Stimulated activated naive CD8-positive, alpha-beta T cell treated with anti-CD3 and anti-CD28 coated beads, Interleukin-15, Interleukin-2, amounts not matched to agents 100 ng/mL and 50 ng/mL, for 24 hours (primary cell): ENCODE data around the gene RRBP1.

ENCODE experiments used
- H3K27ac Mint-ChIP-seq: one replicate; pipeline ENCODE4 v1.8.0; 2021; ENCODE audit warnings: mild to moderate bottlenecking, mixed read lengths
- H3K27me3 Mint-ChIP-seq: one replicate; pipeline ENCODE4 v1.8.0; 2021; ENCODE audit warnings: mixed read lengths
- H3K36me3 Mint-ChIP-seq: one replicate; pipeline ENCODE4 v1.8.0; 2021; ENCODE audit warnings: low read depth, mixed read lengths
- H3K4me1 Mint-ChIP-seq: one replicate; pipeline ENCODE4 v1.8.0; 2021; ENCODE audit warnings: low read depth, mixed read lengths
- H3K4me3 Mint-ChIP-seq: one replicate; pipeline ENCODE4 v1.8.0; 2021; ENCODE audit warnings: mild to moderate bottlenecking, mixed read lengths
- H3K9me3 Mint-ChIP-seq: one replicate; pipeline ENCODE4 v1.8.0; 2021; ENCODE audit warnings: mixed read lengths

RRBP1 gene

GRCh38 chr20:17624551-17625245 lies 57.3 kb downstream of the RRBP1 start:
- Mint-ChIP-seq H3K4me3 (no peak overlapping the region), H3K27ac (no peak overlapping the region), H3K4me1 (no peaks in the 10 kb centered on the region), H3K9me3 (no peaks in the 10 kb centered on the region), H3K27me3 (no peaks in the 10 kb centered on the region), H3K36me3 (peaks cover 9% of the 10 kb centered on the region)

GRCh38 chr20:17624070-17624469 lies 58.0 kb downstream of the RRBP1 start:
- H3K4me3 Mint-ChIP-seq, result no peak overlapping the region
- no peaks in the 10 kb centered on the region for H3K27me3 Mint-ChIP-seq
- no peaks in the 10 kb centered on the region for H3K4me1 Mint-ChIP-seq
- no peaks in the 10 kb centered on the region for H3K9me3 Mint-ChIP-seq
- no peak overlapping the region for H3K27ac Mint-ChIP-seq
- H3K36me3 Mint-ChIP-seq, result peaks cover 12% of the 10 kb centered on the region

GRCh38 chr20:17622851-17623508 lies 59.1 kb downstream of the RRBP1 start:
- no peaks in the 10 kb centered on the region for H3K27me3 Mint-ChIP-seq
- H3K36me3 Mint-ChIP-seq, result peaks cover 15% of the 10 kb centered on the region
- no peak overlapping the region for H3K4me3 Mint-ChIP-seq
- no peaks in the 10 kb centered on the region for H3K9me3 Mint-ChIP-seq
- H3K4me1 Mint-ChIP-seq, result no peaks in the 10 kb centered on the region
- H3K27ac Mint-ChIP-seq, result no peak overlapping the region

GRCh38 chr20:17622086-17622850 lies 59.8 kb downstream of the RRBP1 start:
- Mint-ChIP-seq H3K27me3 (no peaks in the 10 kb centered on the region), H3K36me3 (peaks cover 15% of the 10 kb centered on the region), H3K27ac (no peak overlapping the region), H3K4me1 (no peaks in the 10 kb centered on the region), H3K4me3 (no peak overlapping the region), H3K9me3 (no peaks in the 10 kb centered on the region)

GRCh38 chr20:17621229-17621968 lies 60.6 kb downstream of the RRBP1 start:
- Mint-ChIP-seq H3K27ac (no peak overlapping the region), H3K36me3 (peaks cover 11% of the 10 kb centered on the region), H3K27me3 (no peaks in the 10 kb centered on the region)

GRCh38 chr20:17620371-17621228 lies 61.4 kb downstream of the RRBP1 start:
- no peaks in the 10 kb centered on the region for H3K4me1 Mint-ChIP-seq
- H3K36me3 Mint-ChIP-seq, result peaks cover 11% of the 10 kb centered on the region
- H3K27me3 Mint-ChIP-seq, result no peaks in the 10 kb centered on the region
- no peak overlapping the region for H3K4me3 Mint-ChIP-seq
- H3K9me3 Mint-ChIP-seq, result no peaks in the 10 kb centered on the region
- H3K27ac Mint-ChIP-seq, result no peak overlapping the region

More at GRCh38 chr20:17621229-17621968, 60.6 kb downstream of the RRBP1 start:
- no peaks in the 10 kb centered on the region for H3K9me3 Mint-ChIP-seq
- H3K4me3 Mint-ChIP-seq, result no peak overlapping the region
- no peaks in the 10 kb centered on the region for H3K4me1 Mint-ChIP-seq

GRCh38 chr20:17619351-17620093 lies 62.5 kb downstream of the RRBP1 start:
- Mint-ChIP-seq H3K9me3 (no peaks in the 10 kb centered on the region), H3K4me1 (no peaks in the 10 kb centered on the region), H3K27me3 (no peaks in the 10 kb centered on the region), H3K36me3 (peaks cover 15% of the 10 kb centered on the region), H3K4me3 (no peak overlapping the region), H3K27ac (no peak overlapping the region)

- H3K36me3 Mint-ChIP-seq, result peaks cover 15% of the 10 kb centered on the region
- H3K4me3 Mint-ChIP-seq, result no peak overlapping the region
- H3K9me3 Mint-ChIP-seq, result no peaks in the 10 kb centered on the region
- no peak overlapping the region for H3K27ac Mint-ChIP-seq
- H3K4me1 Mint-ChIP-seq, result peaks cover 3% of the 10 kb centered on the region
- no peaks in the 10 kb centered on the region for H3K27me3 Mint-ChIP-seq
Observed at GRCh38 chr20:17618673-17619013, 63.4 kb downstream of the RRBP1 start.

- Mint-ChIP-seq H3K27me3 (no peaks in the 10 kb centered on the region), H3K4me1 (peaks cover 3% of the 10 kb centered on the region), H3K9me3 (no peaks in the 10 kb centered on the region), H3K27ac (no peak overlapping the region), H3K36me3 (peaks cover 15% of the 10 kb centered on the region), H3K4me3 (no peak overlapping the region)
Observed at GRCh38 chr20:17617868-17618672, 64.0 kb downstream of the RRBP1 start.

GRCh38 chr20:17617212-17617867 lies 64.7 kb downstream of the RRBP1 start:
- Mint-ChIP-seq H3K27me3 (no peaks in the 10 kb centered on the region), H3K4me1 (peaks cover 9% of the 10 kb centered on the region), H3K4me3 (no peak overlapping the region), H3K9me3 (no peaks in the 10 kb centered on the region), H3K27ac (no peak overlapping the region), H3K36me3 (peaks cover 15% of the 10 kb centered on the region)

GRCh38 chr20:17616480-17617211 lies 65.4 kb downstream of the RRBP1 start:
- H3K4me3 Mint-ChIP-seq, result no peak overlapping the region
- no peaks in the 10 kb centered on the region for H3K27me3 Mint-ChIP-seq
- peaks cover 16% of the 10 kb centered on the region for H3K4me1 Mint-ChIP-seq
- H3K9me3 Mint-ChIP-seq, result no peaks in the 10 kb centered on the region
- peaks cover 15% of the 10 kb centered on the region for H3K36me3 Mint-ChIP-seq
- H3K27ac Mint-ChIP-seq, result no peak overlapping the region
